Right forelimb (tissue), 1 donor: ENCODE data around the gene NELL1.
A peak's percentile ranks its signal among the peaks of the same experiment; 100 is the strongest.

Source experiments
- DNase-seq: peaks from one replicate; pipeline ENCODE4 v3.0.0-alpha.2; 2018

NELL1 gene

GRCh38 chr11:20668844-20669819, at the start of gene NELL1:
Gene NELL1, plus strand, starts transcription at chr11:20669586.
- no peak for DNase-seq

DNA sequence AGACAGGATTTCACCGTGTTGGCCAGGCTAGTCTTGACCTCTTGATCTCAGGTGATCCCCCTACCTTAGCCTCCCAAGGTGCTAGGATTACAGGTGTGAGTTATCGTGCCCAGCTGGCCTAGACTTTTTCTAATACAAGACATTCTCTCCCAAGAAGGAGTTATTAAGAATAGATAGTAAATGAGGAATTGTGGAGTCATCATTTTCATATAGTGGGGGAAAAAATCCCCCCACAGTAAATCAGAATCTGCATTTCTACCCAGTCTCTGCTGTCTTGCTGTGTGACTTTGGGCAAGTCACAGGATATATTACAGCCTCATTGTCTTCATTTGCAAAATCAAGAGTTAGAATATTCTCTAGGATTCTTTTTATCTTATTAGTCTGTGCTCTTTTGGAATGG, 48.4 kb upstream of the NELL1 start:
- no peak for DNase-seq

DNA sequence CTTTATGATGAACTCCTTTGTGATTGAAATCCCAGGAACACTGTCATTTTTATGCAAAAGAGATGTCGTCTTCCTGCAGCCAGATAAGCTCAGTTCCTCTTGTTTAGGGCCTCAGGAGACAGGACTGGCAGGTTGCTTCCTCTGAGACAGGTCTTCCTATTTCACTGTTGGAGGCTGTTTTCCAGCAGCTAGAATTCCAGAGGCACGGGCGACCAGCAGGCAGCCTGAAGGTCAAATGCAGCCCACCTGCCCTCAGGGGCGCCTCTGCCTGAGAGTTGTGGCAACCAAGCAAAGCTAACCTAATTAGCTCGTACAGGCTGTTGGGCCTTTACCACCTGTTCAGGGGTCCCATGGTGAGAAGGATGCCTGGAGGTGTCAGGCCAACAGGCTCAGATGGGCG, 47.7 kb upstream of the NELL1 start:
- no peak for DNase-seq

DNA sequence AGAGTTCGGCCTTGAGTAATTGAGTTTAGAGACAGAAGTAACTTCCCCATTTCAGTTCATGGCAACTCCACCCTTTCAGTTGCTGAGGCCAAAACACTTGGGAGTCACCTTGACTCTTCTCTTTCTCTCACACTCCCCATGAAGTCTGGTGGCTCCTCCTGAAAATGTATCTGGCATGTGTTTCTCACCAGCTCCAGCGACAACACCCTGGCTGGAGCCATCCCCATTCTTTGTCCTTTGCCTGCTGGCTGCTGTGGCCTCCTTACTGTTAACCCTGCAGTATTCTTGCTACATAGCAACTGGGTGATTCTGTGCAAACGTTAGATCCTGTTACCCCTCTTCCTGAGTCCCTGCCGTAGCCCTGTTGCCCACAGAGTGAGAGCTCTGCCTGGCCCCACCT, 46.1 kb upstream of the NELL1 start:
- peak; percentile 29 for DNase-seq

DNA sequence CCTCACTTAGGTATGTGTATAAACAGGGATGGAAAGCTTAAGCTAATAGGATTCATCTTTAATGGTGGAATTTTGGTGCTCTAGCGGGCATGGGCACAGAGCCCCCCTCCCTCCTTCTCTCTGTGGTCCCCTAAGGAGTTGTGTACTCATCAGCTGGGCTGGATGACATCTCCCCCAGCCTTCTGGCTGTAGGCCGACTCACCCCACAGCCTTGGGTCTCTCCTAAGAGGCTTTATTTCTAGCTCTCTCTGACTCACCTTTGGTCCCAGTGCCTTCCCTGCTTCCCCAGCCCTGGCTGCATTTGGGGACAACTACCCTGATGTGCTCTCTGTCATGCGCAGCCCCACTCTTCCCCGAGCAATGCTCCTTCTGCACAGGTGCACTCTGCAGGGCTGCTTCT, 43.1 kb upstream of the NELL1 start:
- DNase-seq, result no peak

DNA sequence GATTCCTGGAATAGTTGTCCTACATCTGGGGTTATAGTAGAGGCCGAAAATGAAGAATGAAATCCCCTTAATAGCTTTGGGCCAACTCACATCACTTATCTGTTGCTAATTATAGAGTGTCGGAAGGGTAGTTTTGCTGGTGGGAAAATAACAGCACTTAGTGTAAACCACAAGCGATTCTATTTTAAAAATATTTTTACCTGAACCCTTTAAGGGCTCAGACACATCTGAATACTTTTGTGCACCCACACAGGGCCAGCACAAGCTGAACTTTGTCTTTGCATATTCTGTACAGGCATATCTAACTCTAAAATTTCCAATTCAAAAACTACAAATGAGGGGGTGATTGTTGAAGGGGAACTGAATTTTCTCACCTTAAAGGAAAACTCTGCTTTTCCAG, 42.4 kb upstream of the NELL1 start:
- DNase-seq, result no peak

DNA sequence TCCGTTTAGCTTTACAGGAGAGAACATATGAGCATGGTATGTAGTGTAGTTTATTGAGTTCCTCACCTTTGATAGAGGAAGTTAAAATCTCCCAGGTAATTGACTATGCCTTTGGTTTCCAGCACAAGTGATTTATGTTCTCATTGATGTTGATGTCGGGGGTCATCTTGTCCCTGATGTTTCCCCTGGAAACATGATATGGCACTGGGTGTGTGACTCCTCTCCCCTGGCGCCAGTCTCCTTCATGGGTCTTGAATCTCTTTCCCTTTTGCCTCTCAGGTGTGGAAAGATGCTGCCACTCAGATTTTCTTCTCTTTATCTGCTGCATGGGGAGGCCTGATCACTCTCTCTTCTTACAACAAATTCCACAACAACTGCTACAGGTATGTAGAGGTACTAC, 41.7 kb upstream of the NELL1 start:
- no peak for DNase-seq

DNA sequence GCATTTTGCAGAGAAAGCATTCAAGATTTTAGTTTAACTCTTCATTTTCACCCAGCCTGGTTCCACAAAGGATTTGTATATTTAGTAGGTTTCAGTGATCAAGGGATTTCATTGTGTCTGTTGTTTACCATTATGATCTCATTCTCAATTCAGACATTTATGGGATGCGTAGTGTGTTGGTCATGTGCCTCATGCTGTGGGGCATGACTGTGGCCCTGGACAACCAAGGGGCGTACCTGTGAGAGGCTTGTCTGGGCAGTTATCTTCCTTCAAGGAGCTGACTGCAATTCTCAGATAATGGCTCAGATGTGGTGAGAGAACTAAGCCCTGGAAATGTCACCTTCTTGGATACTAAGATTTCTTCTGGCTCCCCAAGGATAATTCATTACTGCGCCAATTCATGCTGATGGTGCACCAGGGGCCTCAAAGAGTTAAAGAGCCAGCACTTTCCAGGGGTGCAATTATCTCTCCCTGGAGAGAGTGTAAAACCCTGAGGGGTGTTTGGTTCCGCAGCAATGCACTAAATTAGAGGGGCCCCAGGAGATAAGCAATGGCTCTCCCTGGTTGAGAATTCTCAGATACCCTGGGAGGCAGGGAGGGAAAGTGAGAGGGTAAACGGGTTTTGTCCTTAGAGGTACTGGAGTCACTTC, 37.7 kb upstream of the NELL1 start:
- no peak for DNase-seq

DNA sequence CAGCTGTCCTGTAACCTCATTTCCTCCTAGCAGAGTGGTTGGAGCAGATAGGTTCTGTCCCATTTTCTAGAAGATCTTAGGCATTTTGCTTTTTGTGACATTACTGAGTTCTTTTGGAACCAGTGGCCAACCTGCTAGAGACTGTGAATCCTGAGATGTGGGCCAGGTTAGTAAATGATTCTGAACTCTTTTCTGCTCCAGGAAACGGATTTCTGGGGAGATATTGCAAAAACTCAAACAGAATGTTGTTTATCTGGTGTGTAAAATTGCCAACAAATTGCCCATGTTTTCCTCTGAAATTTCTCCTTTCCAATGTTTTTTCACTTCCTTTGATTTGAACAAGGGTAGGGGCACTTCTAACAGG, 37.2 kb upstream of the NELL1 start:
- no peak for DNase-seq

DNA sequence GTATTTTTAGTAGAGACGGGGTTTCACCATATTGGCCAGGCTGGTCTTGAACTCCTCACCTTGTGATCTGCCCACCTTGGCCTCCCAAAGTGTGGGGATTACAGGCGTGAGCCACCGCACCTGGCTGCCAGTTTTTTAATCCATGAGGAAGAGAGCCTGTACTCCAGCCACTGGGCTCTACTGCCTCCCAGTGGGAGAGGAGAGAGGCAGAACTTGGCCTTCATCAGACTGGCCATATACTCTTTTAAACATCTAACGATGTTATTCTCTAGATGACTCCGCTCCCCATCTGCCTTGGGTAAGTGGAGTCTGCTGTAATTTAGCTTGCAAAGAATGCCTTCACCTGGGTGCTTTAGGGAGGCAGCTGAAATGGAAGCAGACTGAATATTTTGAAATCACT, 35.3 kb upstream of the NELL1 start:
- DNase-seq, result no peak

- no peak for DNase-seq
Observed at GRCh38 chr11:20634781-20635180, 34.6 kb upstream of the NELL1 start.

DNA sequence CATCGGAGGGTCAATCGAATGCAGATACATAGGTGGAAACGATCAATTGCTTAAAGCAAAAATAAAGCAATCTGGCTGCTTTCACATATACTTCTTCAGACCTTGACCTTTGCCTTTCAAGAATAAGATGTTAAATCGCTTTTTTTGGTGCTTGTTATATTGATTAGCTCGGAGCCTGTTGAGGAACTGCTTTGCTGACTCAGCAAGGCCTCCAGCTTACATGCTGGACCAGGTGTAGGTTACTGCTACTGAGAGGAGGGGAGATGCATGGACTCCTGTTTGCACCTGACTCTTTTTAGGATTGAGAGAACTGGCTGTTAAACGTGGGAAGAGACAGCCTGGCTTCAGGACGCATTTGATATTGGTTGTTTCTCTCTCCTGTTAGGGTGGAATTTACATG, 31.3 kb upstream of the NELL1 start:
- DNase-seq, result no peak

DNA sequence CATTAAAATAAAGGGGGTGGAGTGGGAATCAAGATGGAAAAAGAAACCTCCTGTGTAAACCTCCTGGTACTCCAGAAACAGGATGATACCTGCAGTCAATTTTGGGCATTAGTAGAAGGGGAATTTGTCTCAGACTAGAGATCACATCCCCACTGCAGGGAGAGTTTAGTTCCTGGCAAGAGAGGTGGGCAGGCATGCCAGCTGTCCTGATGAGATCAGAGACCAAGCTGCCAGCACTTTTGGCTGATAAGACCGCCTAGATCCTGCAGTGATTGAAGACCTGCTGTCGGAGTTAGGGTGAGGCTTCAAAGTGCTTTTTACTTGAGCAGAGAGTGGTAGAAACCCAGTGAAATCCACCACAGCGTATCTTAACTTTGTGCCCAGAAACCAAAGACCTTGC, 29.7 kb upstream of the NELL1 start:
- no peak for DNase-seq

GRCh38 chr11:20640401-20640800, 29.0 kb upstream of the NELL1 start:
- DNase-seq, result no peak

GRCh38 chr11:20644360-20644759, 25.0 kb upstream of the NELL1 start:
- DNase-seq, result no peak

- DNase-seq, result peak; percentile 58
Observed at GRCh38 chr11:20647976-20648565, 21.3 kb upstream of the NELL1 start.

GRCh38 chr11:20652150-20652806, 17.1 kb upstream of the NELL1 start:
- DNase-seq, result no peak

DNA sequence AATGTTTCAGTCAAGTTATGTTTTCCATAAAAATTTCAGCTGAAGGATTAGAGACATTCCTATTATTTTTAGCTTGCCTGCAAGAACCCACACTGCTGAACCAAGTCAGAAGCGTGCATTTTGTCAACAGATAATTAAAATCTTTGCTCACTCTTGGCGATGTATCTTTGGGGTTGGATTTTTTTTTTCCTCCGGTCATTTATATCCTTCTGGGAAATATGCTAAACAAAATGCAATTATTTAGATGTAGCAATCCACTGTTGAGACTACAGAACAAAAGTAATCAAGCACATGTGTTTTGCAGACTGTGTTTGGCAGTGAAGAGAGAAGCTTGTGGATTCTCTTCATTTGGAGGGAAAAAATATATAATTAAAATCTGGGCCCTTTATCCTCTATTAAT, 15.3 kb upstream of the NELL1 start:
- DNase-seq, result no peak

DNA sequence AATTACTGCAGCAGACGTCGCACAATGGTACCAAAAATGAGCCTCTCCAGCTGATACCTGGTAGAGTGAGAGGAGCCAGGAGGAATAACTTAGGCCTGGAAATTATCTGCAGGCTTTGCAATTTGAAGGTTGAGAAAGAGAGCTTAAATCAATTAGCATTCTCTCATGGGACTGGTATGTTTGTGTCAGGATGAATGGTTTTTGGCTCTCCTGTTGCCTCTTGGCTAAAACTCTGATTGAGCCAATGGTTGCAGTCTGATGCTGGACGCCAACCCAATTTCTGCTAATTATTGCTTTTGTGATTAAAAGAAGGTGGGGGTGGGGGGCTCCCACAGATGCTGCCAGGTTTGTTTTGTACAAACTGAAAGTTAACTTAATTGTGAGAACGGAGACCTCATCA, 12.5 kb upstream of the NELL1 start:
- no peak for DNase-seq

- DNase-seq, result no peak
Observed at GRCh38 chr11:20658135-20658534, 11.3 kb upstream of the NELL1 start.

GRCh38 chr11:20661445-20661844, 7.9 kb upstream of the NELL1 start:
- DNase-seq, result no peak

DNA sequence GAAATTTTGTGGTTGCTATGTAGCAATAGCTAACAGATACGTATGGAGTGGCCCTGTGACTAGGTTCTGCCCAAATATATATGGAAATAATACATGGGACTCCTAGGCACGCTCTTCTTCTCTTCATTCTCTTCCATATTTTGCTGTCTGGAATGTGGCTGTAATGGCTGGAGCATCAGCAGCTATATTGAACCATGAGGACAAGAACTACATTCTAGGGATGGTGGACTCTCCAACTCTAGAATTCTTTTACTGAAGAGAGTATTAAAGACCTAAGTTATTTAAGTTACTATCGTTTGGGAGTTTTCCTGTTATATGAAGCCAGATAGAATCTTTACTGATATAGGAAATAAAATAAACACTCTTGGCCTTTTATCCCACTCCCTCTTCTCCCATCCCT, 7.5 kb upstream of the NELL1 start:
- no peak for DNase-seq

GRCh38 chr11:20668131-20668809, 1.1 kb upstream of the NELL1 start:
- no peak for DNase-seq
